Measurements from ENCODE around the gene PARP4.

DNA sequence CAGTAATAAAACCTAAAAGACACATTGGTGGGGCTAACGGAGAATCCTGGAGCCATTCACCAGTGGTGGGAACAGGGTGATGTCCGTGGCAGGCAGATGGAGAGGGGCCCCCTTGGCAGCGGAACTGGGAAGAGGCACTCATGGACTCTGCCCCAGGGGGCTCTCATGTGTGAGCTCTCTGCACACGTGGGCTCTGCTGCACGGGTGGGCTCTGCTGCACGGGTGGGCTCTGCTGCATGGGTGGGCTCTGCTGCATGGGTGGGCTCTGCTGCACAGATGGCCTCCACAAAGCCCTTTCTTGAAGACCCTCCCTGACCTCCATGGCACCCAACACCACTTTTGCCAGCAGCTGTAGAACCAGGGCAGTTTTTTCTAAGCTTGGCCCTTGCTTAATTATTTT, 52.3 kb downstream of the PARP4 start:
- TF ChIP-seq EZH2 (IDR thresholded peaks at IDR 0.05; ENCODE audit: insufficient read depth, poor library complexity, severe bottlenecking) = no peak
- TF ChIP-seq EZH2phosphoT487 (IDR thresholded peaks at IDR 0.05; ENCODE audit: insufficient read depth, low read depth) = no peak
